ENCODE data around the gene FHAD1. TPM values are rescaled to one million over a fixed set of nuclear protein-coding genes. Genes with fewer than 3 reads are reported as not detected.
A peak's percentile ranks its signal among the peaks of the same experiment; 100 is the strongest.

FHAD1 gene
- total RNA-seq, 2 donors from 2014 or later: 0.27 to 6.5 TPM

DNA sequence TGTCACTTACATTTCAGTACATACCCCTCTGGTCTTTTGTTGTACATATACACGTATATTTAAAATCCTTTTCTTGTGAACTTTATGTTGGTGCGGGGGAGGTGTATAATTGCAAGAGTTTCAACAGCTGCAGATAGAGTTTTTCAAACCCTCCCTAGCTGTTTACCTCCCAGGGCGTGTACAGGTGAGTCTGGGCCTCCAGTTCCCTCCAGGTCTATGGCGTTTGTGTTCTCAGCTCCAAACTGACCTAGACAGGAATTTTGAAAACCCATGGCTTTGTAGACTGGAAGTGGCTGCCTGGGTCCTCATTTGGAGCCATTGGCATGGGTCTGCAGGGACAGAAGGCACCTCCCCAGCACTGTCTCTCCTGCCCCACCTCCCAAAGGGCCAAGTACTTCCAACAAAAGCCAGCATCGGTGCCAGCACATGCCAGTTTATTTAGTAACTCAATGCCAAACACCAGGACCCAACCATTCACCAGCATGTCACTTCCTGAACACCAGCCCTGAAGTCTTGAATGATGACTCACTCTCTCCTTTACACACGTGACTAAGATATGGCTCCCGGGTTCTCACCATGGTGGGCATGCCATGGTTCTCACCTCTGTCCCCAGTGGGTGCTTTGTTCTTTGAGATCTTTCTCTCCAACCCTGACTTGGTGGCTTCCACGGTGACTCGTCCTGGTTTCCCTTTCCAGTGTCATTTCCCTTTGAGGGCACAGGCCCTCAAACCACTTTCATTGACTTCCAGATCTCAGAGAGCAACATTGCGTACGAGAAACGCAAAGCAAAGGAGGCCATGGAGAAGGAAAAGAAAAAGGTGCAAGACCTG, 105.3 kb downstream of the FHAD1 start:
- peak; percentile 67 for DNase-seq (ENCODE audit: low spot score)
- TF ChIP-seq, protein P1, sequence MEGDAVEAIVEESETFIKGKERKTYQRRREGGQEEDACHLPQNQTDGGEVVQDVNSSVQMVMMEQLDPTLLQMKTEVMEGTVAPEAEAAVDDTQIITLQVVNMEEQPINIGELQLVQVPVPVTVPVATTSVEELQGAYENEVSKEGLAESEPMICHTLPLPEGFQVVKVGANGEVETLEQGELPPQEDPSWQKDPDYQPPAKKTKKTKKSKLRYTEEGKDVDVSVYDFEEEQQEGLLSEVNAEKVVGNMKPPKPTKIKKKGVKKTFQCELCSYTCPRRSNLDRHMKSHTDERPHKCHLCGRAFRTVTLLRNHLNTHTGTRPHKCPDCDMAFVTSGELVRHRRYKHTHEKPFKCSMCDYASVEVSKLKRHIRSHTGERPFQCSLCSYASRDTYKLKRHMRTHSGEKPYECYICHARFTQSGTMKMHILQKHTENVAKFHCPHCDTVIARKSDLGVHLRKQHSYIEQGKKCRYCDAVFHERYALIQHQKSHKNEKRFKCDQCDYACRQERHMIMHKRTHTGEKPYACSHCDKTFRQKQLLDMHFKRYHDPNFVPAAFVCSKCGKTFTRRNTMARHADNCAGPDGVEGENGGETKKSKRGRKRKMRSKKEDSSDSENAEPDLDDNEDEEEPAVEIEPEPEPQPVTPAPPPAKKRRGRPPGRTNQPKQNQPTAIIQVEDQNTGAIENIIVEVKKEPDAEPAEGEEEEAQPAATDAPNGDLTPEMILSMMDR (IDR thresholded peaks at IDR 0.05): no peak
- TF ChIP-seq POLR2AphosphoS5 (IDR thresholded peaks at IDR 0.05) (peak; percentile 74), POLR2A (IDR thresholded peaks at IDR 0.05) (no peak)
- Histone ChIP-seq H3K4me1 (replicated peaks) (no peaks in the 10 kb centered on the region), H3K27me3 (replicated peaks; ENCODE audit: insufficient read depth) (no peaks in the 10 kb centered on the region), H3K27ac (no peak overlapping the region), H3K4me3 (no peak overlapping the region), H3K9me3 (no peaks in the 10 kb centered on the region), H3K36me3 (no peaks in the 10 kb centered on the region)
- intact Hi-C loops (cut with DNase I): no loop called here
- 65% methylated on average over 12 of the region's 12 CpGs for WGBS

DNA sequence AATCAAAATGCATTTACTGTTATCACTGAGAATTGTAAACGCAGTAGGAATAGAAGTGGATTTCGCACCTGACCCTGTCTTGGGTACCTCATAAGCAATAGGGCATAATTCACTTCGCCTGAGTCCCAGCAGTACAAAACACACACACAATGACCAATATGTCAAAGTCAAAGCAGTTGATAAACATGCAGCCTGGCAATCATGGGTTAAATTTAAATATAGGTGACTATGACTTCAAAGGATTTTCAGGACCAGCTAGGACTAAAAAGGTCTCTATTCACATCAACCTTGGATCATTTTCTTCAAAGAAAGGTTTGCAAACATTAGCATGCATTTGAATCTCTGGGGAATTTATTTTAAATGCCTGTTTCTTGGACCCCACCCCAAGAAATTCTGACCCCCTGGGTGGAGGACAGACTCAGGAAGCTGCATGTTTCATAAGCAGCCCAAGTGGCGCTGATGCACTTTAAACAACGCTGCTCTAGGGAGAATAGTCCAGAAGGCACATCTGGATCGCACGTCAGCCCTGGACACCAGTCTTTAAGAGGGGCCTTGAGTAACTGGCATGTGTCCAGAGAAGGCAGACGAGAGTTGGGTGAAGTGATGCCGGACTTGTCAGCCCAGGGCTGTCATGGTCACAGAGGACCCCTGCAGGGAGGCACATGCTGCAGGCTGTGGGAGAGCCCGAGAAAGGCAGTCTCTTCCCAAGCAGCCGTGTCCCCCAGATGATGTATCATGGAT, 107.0 kb downstream of the FHAD1 start:
- WGBS: 79% methylated on average over 11 of the region's 11 CpGs
- Histone ChIP-seq H3K9me3 (no peaks in the 10 kb centered on the region), H3K4me1 (replicated peaks) (no peaks in the 10 kb centered on the region), H3K27me3 (replicated peaks; ENCODE audit: insufficient read depth) (no peaks in the 10 kb centered on the region), H3K4me3 (no peak overlapping the region), H3K27ac (no peak overlapping the region), H3K36me3 (no peaks in the 10 kb centered on the region)
- TF ChIP-seq, protein P1 (IDR thresholded peaks at IDR 0.05): no peak
- TF ChIP-seq POLR2AphosphoS5 (IDR thresholded peaks at IDR 0.05): no peak
- no peak for TF ChIP-seq POLR2A (IDR thresholded peaks at IDR 0.05)
- DNase-seq (ENCODE audit: low spot score): no peak
- intact Hi-C loops (cut with DNase I): no loop called here

DNA sequence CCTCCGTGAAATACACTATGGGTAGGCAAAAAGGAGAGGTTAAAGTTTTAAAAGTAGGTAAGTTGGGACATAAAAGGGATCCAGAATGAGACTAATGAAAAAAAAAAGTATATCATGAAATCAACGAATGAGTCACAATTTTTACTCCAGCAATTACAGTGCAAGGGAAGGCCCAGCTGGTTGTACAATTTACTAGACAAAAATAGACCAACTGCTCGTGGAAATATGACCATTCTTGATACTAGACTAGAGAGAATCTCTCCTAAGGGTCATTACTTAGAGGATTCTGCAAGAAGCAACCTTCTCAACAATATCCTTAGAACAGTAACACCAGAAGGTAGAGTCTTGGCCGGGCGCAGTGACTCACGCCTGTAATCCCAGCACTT, 107.5 kb downstream of the FHAD1 start:
- no peaks in the 10 kb centered on the region for H3K36me3 ChIP-seq
- no peak for DNase-seq (ENCODE audit: low spot score)
- 84% methylated on average over 6 of the region's 6 CpGs for WGBS
- H3K27me3 ChIP-seq (replicated peaks; ENCODE audit: insufficient read depth): no peaks in the 10 kb centered on the region
- intact Hi-C loops (cut with DNase I): no loop called here
- H3K9me3 ChIP-seq: no peaks in the 10 kb centered on the region
- no peak overlapping the region for H3K4me3 ChIP-seq
- no peaks in the 10 kb centered on the region for H3K4me1 ChIP-seq (replicated peaks)
- H3K27ac ChIP-seq: no peak overlapping the region
- TF ChIP-seq POLR2A (IDR thresholded peaks at IDR 0.05) (no peak), POLR2AphosphoS5 (IDR thresholded peaks at IDR 0.05) (no peak)
- TF ChIP-seq, protein P1 (IDR thresholded peaks at IDR 0.05): no peak

DNA sequence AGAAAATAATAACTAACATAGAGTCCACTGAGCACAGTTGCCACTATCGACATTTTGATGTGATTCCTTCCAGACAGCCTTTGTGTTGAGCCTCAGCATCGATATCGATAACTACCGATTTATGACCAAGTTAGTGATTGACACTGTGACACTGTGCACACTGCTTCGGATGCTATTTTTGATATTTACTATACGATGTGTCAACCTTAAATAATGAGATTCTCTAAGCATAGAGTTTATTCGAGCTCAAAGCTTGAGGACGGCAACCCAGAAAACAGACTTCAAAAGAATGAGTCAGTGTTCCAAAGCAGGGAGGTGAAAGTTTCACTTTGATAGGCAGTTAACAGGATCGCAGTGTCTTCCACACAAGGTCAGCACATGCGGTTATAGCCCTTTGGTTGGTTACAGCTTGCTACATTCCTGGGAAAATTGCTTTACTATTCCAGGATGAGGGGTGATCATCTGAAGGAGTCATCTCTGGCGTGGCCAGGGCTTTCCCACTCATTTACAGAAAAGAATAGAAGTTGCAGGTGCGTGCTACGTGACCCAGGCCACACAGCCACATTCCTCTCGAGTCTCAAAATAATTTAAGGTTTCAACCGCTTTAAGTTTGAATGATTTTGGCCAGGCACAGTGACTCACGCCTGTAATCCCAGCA, 109.1 kb downstream of the FHAD1 start:
- no peaks in the 10 kb centered on the region for H3K9me3 ChIP-seq
- no peaks in the 10 kb centered on the region for H3K27me3 ChIP-seq (replicated peaks; ENCODE audit: insufficient read depth)
- no peak overlapping the region for H3K27ac ChIP-seq
- TF ChIP-seq POLR2AphosphoS5 (IDR thresholded peaks at IDR 0.05): no peak
- no peak for TF ChIP-seq POLR2A (IDR thresholded peaks at IDR 0.05)
- H3K4me3 ChIP-seq: no peak overlapping the region
- H3K4me1 ChIP-seq (replicated peaks): no peaks in the 10 kb centered on the region
- WGBS: 79% methylated on average over 16 of the region's 16 CpGs
- intact Hi-C loops (cut with DNase I): no loop called here
- no peaks in the 10 kb centered on the region for H3K36me3 ChIP-seq
- no peak for DNase-seq (ENCODE audit: low spot score)

DNA sequence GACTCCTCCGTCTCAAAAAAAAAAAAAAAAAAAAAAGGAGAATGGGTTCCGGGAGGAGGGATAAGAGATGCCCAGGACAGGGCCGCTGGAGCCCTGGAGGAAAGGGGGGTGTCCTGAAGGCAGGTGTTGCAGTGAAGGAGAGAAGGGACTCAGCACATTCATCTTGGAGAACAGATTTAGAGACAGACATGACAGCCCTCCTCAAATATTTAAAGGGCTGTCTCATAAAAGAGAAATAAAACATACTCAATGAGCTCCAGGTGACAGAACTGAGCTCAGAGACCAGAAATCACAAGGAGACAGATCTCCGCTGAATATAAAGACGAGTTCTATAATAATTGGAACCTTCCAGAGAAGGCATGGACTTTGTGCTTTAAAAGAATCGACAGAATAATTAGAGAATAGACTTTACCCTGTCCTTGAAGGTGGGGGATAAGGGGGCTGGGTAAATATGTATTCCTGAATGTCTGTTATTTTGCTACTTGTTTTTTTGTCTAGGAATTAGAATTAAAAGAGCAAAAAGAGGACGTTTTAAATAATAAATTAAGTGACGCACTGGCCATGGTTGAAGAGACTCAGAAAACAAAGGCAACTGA, 110.7 kb downstream of the FHAD1 start:
- no peaks in the 10 kb centered on the region for H3K27me3 ChIP-seq (replicated peaks; ENCODE audit: insufficient read depth)
- H3K36me3 ChIP-seq: no peaks in the 10 kb centered on the region
- no peak overlapping the region for H3K4me3 ChIP-seq
- 64% methylated on average over 8 of the region's 8 CpGs for WGBS
- DNase-seq (ENCODE audit: low spot score): no peak
- intact Hi-C loops (cut with DNase I): no loop called here
- H3K27ac ChIP-seq: no peak overlapping the region
- no peaks in the 10 kb centered on the region for H3K9me3 ChIP-seq
- TF ChIP-seq, protein P1 (IDR thresholded peaks at IDR 0.05): no peak
- TF ChIP-seq POLR2AphosphoS5 (IDR thresholded peaks at IDR 0.05) (no peak), POLR2A (IDR thresholded peaks at IDR 0.05) (no peak)
- H3K4me1 ChIP-seq (replicated peaks): no peaks in the 10 kb centered on the region

Measured in prostate gland (tissue), 2 donors.